ENCODE measurements around the gene SIT1.
A peak's percentile ranks its signal among the peaks of the same experiment; 100 is the strongest.

SIT1 gene

DNA sequence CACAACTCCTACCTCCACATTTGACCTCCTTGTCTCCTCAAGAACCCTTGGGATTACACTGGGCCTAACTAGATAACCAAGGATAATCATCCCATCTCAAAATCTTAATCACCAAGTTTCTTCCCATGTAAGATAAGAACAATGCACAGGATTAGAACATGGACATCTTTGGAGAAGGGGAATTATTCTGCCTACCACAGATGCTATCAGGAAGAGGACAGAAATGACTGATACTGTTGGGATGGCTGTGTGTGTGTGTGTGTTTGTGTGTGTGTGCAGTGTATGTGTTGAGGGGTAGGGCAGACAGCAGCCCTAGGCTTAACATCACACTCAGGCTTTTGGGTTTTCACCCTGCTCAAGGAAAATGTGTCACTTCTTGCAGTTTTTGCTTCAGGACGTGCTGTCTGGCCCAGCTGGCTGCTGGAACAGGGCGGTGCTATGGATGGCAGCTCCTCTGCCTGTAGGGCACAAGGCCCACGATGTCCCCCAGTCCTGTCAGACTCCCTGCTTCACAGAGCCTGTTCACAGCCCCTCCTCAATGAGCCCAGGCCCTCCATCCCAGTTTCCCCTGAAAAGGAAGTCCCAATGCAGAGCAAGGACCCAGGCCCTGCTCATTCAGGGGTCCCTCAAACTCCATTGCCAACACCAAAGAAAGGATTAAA, 30.7 kb upstream of the SIT1 start:
- no peak overlapping the region for H3K18ac ChIP-seq (ENCODE audit: low read length)
- no peak overlapping the region for H3K27ac ChIP-seq (ENCODE audit: low read depth, low read length)
- no peak overlapping the region for H3K4ac ChIP-seq (ENCODE audit: low read depth, low read length)
- WGBS (ENCODE audit: extremely low coverage, insufficient coverage, low lambda C conversion rate): no CpG with 5 or more reads among the region's 3 CpGs
- no peak overlapping the region for H4K8ac ChIP-seq (ENCODE audit: low read depth, low read length)
- no peak overlapping the region for H3K9ac ChIP-seq (ENCODE audit: low read length)
- no peak overlapping the region for H2BK120ac ChIP-seq (ENCODE audit: low read depth, low read length)
- no peak for DNase-seq
- no peak overlapping the region for H3K4me3 ChIP-seq (ENCODE audit: low read length)
- H3K56ac ChIP-seq (ENCODE audit: low read length): no peak overlapping the region
- H3K36me3 ChIP-seq (ENCODE audit: control insufficient read depth, insufficient read depth, low read length): peaks cover 11% of the 10 kb centered on the region
- no peak overlapping the region for H2BK15ac ChIP-seq (replicated peaks; ENCODE audit: low read depth)
- H4K5ac ChIP-seq (ENCODE audit: low read length): no peak overlapping the region
- no peaks in the 10 kb centered on the region for H3K4me1 ChIP-seq (ENCODE audit: control insufficient read depth, low read depth, low read length)
- H2AK5ac ChIP-seq (ENCODE audit: low read length): no peak overlapping the region
- no peak overlapping the region for H3K4me2 ChIP-seq (ENCODE audit: low read length)
- H3K79me2 ChIP-seq (ENCODE audit: control insufficient read depth, insufficient read depth, low read length): no peaks in the 10 kb centered on the region
- peaks cover 3% of the 10 kb centered on the region for H3K79me1 ChIP-seq (ENCODE audit: low read length)
- no peak overlapping the region for H2BK5ac ChIP-seq (ENCODE audit: low read length)
- no peak overlapping the region for H3K23ac ChIP-seq (ENCODE audit: low read length)
- H3K27me3 ChIP-seq (ENCODE audit: insufficient read depth, low read length, poor library complexity): no peaks in the 10 kb centered on the region

DNA sequence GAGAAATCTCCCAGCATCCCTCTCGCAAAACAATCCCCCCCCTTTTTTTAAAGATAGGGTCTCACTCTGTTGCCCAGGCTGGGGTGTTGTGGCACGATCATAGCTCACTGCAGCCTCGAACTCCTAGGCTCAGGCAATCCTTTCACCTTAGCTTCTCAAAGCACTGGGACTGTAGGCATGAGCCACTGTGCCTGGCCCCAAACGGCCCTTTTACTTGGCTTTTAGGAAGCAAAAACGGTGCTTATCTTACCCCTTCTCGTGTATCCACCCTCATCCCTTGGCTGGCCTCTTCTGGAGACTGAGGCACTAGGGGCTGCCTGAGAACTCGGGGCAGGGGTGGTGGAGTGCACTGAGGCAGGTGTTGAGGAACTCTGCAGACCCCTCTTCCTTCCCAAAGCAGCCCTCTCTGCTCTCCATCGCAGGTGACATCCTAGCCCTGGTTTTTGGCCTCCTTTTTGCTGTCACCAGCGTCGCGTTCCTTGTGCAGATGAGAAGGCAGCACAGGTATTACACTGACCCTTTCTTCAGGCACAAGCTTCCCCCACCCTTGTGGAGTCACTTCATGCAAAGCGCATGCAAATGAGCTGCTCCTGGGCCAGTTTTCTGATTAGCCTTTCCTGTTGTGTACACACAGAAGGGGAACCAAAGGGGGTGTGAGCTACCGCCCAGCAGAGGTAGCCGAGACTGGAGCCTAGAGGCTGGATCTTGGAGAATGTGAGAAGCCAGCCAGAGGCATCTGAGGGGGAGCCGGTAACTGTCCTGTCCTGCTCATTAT, 29.8 kb upstream of the SIT1 start:
- Histone ChIP-seq H3K27me3 (ENCODE audit: insufficient read depth, low read length, poor library complexity) (no peaks in the 10 kb centered on the region), H3K36me3 (ENCODE audit: control insufficient read depth, insufficient read depth, low read length) (peaks cover 11% of the 10 kb centered on the region), H4K5ac (ENCODE audit: low read length) (no peak overlapping the region), H2BK15ac (replicated peaks; ENCODE audit: low read depth) (no peak overlapping the region), H3K4me3 (ENCODE audit: low read length) (no peak overlapping the region), H3K79me2 (ENCODE audit: control insufficient read depth, insufficient read depth, low read length) (no peaks in the 10 kb centered on the region), H3K79me1 (ENCODE audit: low read length) (no peaks in the 10 kb centered on the region), H3K23ac (ENCODE audit: low read length) (no peak overlapping the region), H3K4me1 (ENCODE audit: control insufficient read depth, low read depth, low read length) (peaks cover 4% of the 10 kb centered on the region), H3K27ac (ENCODE audit: low read depth, low read length) (no peak overlapping the region), H3K18ac (ENCODE audit: low read length) (no peak overlapping the region), H3K4ac (ENCODE audit: low read depth, low read length) (no peak overlapping the region), H4K8ac (ENCODE audit: low read depth, low read length) (no peak overlapping the region), H3K9ac (ENCODE audit: low read length) (no peak overlapping the region), H2AK5ac (ENCODE audit: low read length) (no peak overlapping the region), H3K4me2 (ENCODE audit: low read length) (no peak overlapping the region), H2BK120ac (ENCODE audit: low read depth, low read length) (no peak overlapping the region), H3K56ac (ENCODE audit: low read length) (no peak overlapping the region), H2BK5ac (ENCODE audit: low read length) (no peak overlapping the region)
- WGBS (ENCODE audit: extremely low coverage, insufficient coverage, low lambda C conversion rate): no CpG with 5 or more reads among the region's 15 CpGs
- peak; percentile 95 for DNase-seq

GRCh38 chr9:35679766-35680330, 29.1 kb upstream of the SIT1 start:
- Histone ChIP-seq H4K8ac (ENCODE audit: low read depth, low read length) (no peak overlapping the region), H3K4me2 (ENCODE audit: low read length) (no peak overlapping the region), H3K79me2 (ENCODE audit: control insufficient read depth, insufficient read depth, low read length) (no peaks in the 10 kb centered on the region), H3K56ac (ENCODE audit: low read length) (no peak overlapping the region), H3K23ac (ENCODE audit: low read length) (no peak overlapping the region), H3K9ac (ENCODE audit: low read length) (no peak overlapping the region), H2BK15ac (replicated peaks; ENCODE audit: low read depth) (no peak overlapping the region), H2AK5ac (ENCODE audit: low read length) (no peak overlapping the region), H3K27me3 (ENCODE audit: insufficient read depth, low read length, poor library complexity) (no peaks in the 10 kb centered on the region), H2BK5ac (ENCODE audit: low read length) (no peak overlapping the region), H3K4ac (ENCODE audit: low read depth, low read length) (no peak overlapping the region), H3K79me1 (ENCODE audit: low read length) (no peaks in the 10 kb centered on the region), H3K4me3 (ENCODE audit: low read length) (no peak overlapping the region), H2BK120ac (ENCODE audit: low read depth, low read length) (no peak overlapping the region), H4K5ac (ENCODE audit: low read length) (no peak overlapping the region), H3K4me1 (ENCODE audit: control insufficient read depth, low read depth, low read length) (peaks cover 4% of the 10 kb centered on the region), H3K27ac (ENCODE audit: low read depth, low read length) (no peak overlapping the region), H3K36me3 (ENCODE audit: control insufficient read depth, insufficient read depth, low read length) (peaks cover 11% of the 10 kb centered on the region), H3K18ac (ENCODE audit: low read length) (no peak overlapping the region)
- DNase-seq: no peak
- WGBS (ENCODE audit: extremely low coverage, insufficient coverage, low lambda C conversion rate): no CpG with 5 or more reads among the region's 8 CpGs

DNA sequence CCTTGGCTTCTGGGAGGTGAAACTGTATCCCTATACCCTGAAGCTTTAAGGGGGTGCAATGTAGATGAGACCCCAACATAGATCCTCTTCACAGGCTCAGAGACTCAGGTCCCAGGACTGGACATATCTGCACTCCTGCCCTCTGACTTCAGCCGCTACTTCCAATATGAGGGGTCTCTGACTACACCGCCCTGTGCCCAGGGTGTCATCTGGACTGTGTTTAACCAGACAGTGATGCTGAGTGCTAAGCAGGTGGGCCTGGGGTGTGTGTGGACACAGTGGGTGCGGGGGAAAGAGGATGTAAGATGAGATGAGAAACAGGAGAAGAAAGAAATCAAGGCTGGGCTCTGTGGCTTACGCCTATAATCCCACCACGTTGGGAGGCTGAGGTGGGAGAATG, 28.4 kb upstream of the SIT1 start:
- Histone ChIP-seq H2AK5ac (ENCODE audit: low read length) (no peak overlapping the region), H3K4me1 (ENCODE audit: control insufficient read depth, low read depth, low read length) (peaks cover 4% of the 10 kb centered on the region), H3K79me2 (ENCODE audit: control insufficient read depth, insufficient read depth, low read length) (no peaks in the 10 kb centered on the region), H3K4me2 (ENCODE audit: low read length) (no peak overlapping the region), H3K9ac (ENCODE audit: low read length) (no peak overlapping the region), H2BK5ac (ENCODE audit: low read length) (no peak overlapping the region), H4K8ac (ENCODE audit: low read depth, low read length) (no peak overlapping the region), H3K27ac (ENCODE audit: low read depth, low read length) (no peak overlapping the region), H3K36me3 (ENCODE audit: control insufficient read depth, insufficient read depth, low read length) (peaks cover 7% of the 10 kb centered on the region), H3K4me3 (ENCODE audit: low read length) (no peak overlapping the region), H3K79me1 (ENCODE audit: low read length) (no peaks in the 10 kb centered on the region), H2BK15ac (replicated peaks; ENCODE audit: low read depth) (no peak overlapping the region), H2BK120ac (ENCODE audit: low read depth, low read length) (no peak overlapping the region), H3K56ac (ENCODE audit: low read length) (no peak overlapping the region), H3K4ac (ENCODE audit: low read depth, low read length) (no peak overlapping the region), H3K23ac (ENCODE audit: low read length) (no peak overlapping the region), H3K27me3 (ENCODE audit: insufficient read depth, low read length, poor library complexity) (no peaks in the 10 kb centered on the region), H4K5ac (ENCODE audit: low read length) (no peak overlapping the region), H3K18ac (ENCODE audit: low read length) (no peak overlapping the region)
- no CpG with 5 or more reads among the region's 5 CpGs for WGBS (ENCODE audit: extremely low coverage, insufficient coverage, low lambda C conversion rate)
- no peak for DNase-seq

- Histone ChIP-seq H3K4me1 (ENCODE audit: control insufficient read depth, low read depth, low read length) (peaks cover 4% of the 10 kb centered on the region), H3K9ac (ENCODE audit: low read length) (peak overlapping the region; percentile 77), H3K23ac (ENCODE audit: low read length) (peak overlapping the region; percentile 59), H3K36me3 (ENCODE audit: control insufficient read depth, insufficient read depth, low read length) (no peaks in the 10 kb centered on the region), H3K27ac (ENCODE audit: low read depth, low read length) (no peak overlapping the region), H3K27me3 (ENCODE audit: insufficient read depth, low read length, poor library complexity) (no peaks in the 10 kb centered on the region), H2BK5ac (ENCODE audit: low read length) (peak overlapping the region; percentile 11), H3K18ac (ENCODE audit: low read length) (peak overlapping the region; percentile 25), H2AK5ac (ENCODE audit: low read length) (peak overlapping the region; percentile 18), H4K8ac (ENCODE audit: low read depth, low read length) (no peak overlapping the region), H3K56ac (ENCODE audit: low read length) (peak overlapping the region; percentile 94), H3K4ac (ENCODE audit: low read depth, low read length) (peak overlapping the region; percentile 24), H4K5ac (ENCODE audit: low read length) (no peak overlapping the region), H3K4me3 (ENCODE audit: low read length) (peak overlapping the region; percentile 24), H3K4me2 (ENCODE audit: low read length) (peak overlapping the region; percentile 75), H2BK15ac (replicated peaks; ENCODE audit: low read depth) (no peak overlapping the region), H3K79me1 (ENCODE audit: low read length) (no peaks in the 10 kb centered on the region), H3K79me2 (ENCODE audit: control insufficient read depth, insufficient read depth, low read length) (no peaks in the 10 kb centered on the region), H2BK120ac (ENCODE audit: low read depth, low read length) (no peak overlapping the region)
- WGBS (ENCODE audit: extremely low coverage, insufficient coverage, low lambda C conversion rate): no CpG with 5 or more reads among the region's 51 CpGs
- DNase-seq: peak; percentile 86
Measured at GRCh38 chr9:35675732-35676392, 25.1 kb upstream of the SIT1 start.

Data from mesendoderm (in vitro differentiated cells).